ENCODE results near the gene INPP5F.
"Not testable (repeated sequence)": the region's sequence is repeated elsewhere in the genome, so short reads cannot be mapped to it uniquely, and the experiment has no call there.

The INPP5F gene

GRCh38 chr10:119867317-119867716 lies 141.5 kb downstream of the INPP5F start:
- peaks cover 83% of the 10 kb centered on the region for H3K4me1 Mint-ChIP-seq
- DNase-seq (no peak), ATAC-seq (no peak)
- H3K27me3 Mint-ChIP-seq = no peaks in the 10 kb centered on the region
- H3K9me3 Mint-ChIP-seq = peaks cover 6 to 14% of the 10 kb centered on the region in 2 donors
- no peak overlapping the region for H3K4me3 Mint-ChIP-seq
- H3K27ac Mint-ChIP-seq = no peak overlapping the region

- H3K9me3 Mint-ChIP-seq, DNase-seq, H3K27me3 Mint-ChIP-seq, ATAC-seq: not testable (repeated sequence)
- Mint-ChIP-seq H3K27ac (peak overlapping the region in 1 of 2 donors; percentile 12), H3K4me3 (peak overlapping the region; percentile 41 to 49), H3K4me1 (peaks cover 74% of the 10 kb centered on the region)
These were observed 143.5 kb downstream of the INPP5F start for GRCh38 chr10:119869398-119869797.

GRCh38 chr10:119871881-119872609 lies 146.2 kb downstream of the INPP5F start:
- DNase-seq (peak; percentile 59 to 61), ATAC-seq (peak; percentile 55)
- H3K4me1 Mint-ChIP-seq = peaks cover 54% of the 10 kb centered on the region
- no peaks in the 10 kb centered on the region for H3K9me3 Mint-ChIP-seq
- peak overlapping the region; percentile 86 for H3K4me3 Mint-ChIP-seq
- H3K27ac Mint-ChIP-seq = peak overlapping the region; percentile 61 to 74
- H3K27me3 Mint-ChIP-seq = no peaks in the 10 kb centered on the region

- Mint-ChIP-seq H3K4me1 (peaks cover 50% of the 10 kb centered on the region), H3K27me3 (no peaks in the 10 kb centered on the region), H3K9me3 (no peaks in the 10 kb centered on the region), H3K4me3 (peak within 1 kb of the TSS; percentile 86 to 88), H3K27ac (peak within 1 kb of the TSS; percentile 73 to 95)
- DNase-seq = no peak
- no peak for ATAC-seq
These were observed 146.7 kb downstream of the INPP5F start, which contains the start of gene MCMBP for GRCh38 chr10:119872610-119872859. MCMBP (minus strand) TSS chr10:119872843; CDS start chr10:119872584, 259 bp downstream.

- peak overlapping the region; percentile 73 to 95 for H3K27ac Mint-ChIP-seq
- DNase-seq = peak; percentile 88 to 91
- peaks cover 45% of the 10 kb centered on the region for H3K4me1 Mint-ChIP-seq
- no peaks in the 10 kb centered on the region for H3K9me3 Mint-ChIP-seq
- peak; percentile 94 for ATAC-seq
- peak overlapping the region; percentile 84 to 88 for H3K4me3 Mint-ChIP-seq
- no peaks in the 10 kb centered on the region for H3K27me3 Mint-ChIP-seq
These were observed 147.2 kb downstream of the INPP5F start for GRCh38 chr10:119872860-119873681.

- Mint-ChIP-seq H3K4me1 (peaks cover 8% of the 10 kb centered on the region), H3K4me3 (no peak overlapping the region), H3K9me3 (no peaks in the 10 kb centered on the region), H3K27me3 (no peaks in the 10 kb centered on the region), H3K27ac (no peak overlapping the region)
- ATAC-seq = no peak
- no peak for DNase-seq
These were observed 152.7 kb downstream of the INPP5F start for GRCh38 chr10:119878524-119878923.

Data from stimulated activated naive CD8-positive, alpha-beta T cell treated with anti-CD3 and anti-CD28 coated beads, Interleukin-15, amount 100 ng/mL, for 72 hours (primary cell).